ENCODE data around the gene LRRC4C.

DNA sequence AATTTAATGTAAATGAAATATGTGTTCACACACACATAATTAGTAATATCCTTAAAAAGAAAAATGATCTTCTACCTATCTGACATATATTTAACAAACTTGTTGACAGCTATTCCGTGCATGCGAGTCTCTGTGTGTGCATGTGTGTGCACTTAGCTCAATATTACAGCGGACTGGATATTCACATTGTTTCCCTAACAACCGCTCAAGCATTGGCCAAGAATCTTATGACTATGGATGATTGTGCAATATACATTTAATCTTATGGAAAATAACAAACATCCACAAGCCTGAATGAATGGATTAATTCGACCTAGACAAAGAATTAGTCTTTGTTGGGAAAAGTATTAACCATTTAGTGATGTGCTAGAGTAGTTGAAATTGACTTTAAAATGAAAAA lies 1078.6 kb downstream of the LRRC4C start:
- TF ChIP-seq, protein P1, sequence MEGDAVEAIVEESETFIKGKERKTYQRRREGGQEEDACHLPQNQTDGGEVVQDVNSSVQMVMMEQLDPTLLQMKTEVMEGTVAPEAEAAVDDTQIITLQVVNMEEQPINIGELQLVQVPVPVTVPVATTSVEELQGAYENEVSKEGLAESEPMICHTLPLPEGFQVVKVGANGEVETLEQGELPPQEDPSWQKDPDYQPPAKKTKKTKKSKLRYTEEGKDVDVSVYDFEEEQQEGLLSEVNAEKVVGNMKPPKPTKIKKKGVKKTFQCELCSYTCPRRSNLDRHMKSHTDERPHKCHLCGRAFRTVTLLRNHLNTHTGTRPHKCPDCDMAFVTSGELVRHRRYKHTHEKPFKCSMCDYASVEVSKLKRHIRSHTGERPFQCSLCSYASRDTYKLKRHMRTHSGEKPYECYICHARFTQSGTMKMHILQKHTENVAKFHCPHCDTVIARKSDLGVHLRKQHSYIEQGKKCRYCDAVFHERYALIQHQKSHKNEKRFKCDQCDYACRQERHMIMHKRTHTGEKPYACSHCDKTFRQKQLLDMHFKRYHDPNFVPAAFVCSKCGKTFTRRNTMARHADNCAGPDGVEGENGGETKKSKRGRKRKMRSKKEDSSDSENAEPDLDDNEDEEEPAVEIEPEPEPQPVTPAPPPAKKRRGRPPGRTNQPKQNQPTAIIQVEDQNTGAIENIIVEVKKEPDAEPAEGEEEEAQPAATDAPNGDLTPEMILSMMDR (conservative IDR thresholded peaks at IDR 0.05 in 1 of 2, IDR thresholded peaks at IDR 0.05 in 1 of 2; ENCODE audit: extremely low read depth in 1 of 2, insufficient read depth in 1 of 2, low read depth in 1 of 2, low read length in 2 of 2) = no peak
- TF ChIP-seq EZH2 (IDR thresholded peaks at IDR 0.05; ENCODE audit: borderline replicate concordance, low read length) = no peak
